ENCODE results near the gene VPS72.
A peak's percentile ranks its signal among the peaks of the same experiment; 100 is the strongest.

VPS72 gene

GRCh38 chr1:151210830-151211229 is 20.8 kb upstream of the VPS72 start (continued):
- TF ChIP-seq ZNF518A (tag by site-specific recombination; conservative IDR thresholded peaks at IDR 0.05; ENCODE audit: low read depth) (no peak), ZNF292 (tag by site-specific recombination; IDR thresholded peaks at IDR 0.05; ENCODE audit: borderline replicate concordance, low read depth) (no peak), ZNF362 (tag by site-specific recombination; IDR thresholded peaks at IDR 0.05) (no peak), ZNF24 (tag by site-specific recombination; IDR thresholded peaks at IDR 0.05) (no peak), ZNF433 (tag by site-specific recombination; IDR thresholded peaks at IDR 0.05; ENCODE audit: low read depth) (no peak), ZNF549 (tag by site-specific recombination; IDR thresholded peaks at IDR 0.05) (no peak), ZBTB6 (tag by site-specific recombination; IDR thresholded peaks at IDR 0.05) (no peak), ZNF175 (tag by site-specific recombination; IDR thresholded peaks at IDR 0.05) (no peak), ZFP37 (tag by site-specific recombination; IDR thresholded peaks at IDR 0.05) (no peak), ZNF580 (tag by site-specific recombination; IDR thresholded peaks at IDR 0.05) (no peak), ZNF785 (tag by site-specific recombination; IDR thresholded peaks at IDR 0.05) (no peak), ZNF596 (tag by site-specific recombination; IDR thresholded peaks at IDR 0.05) (no peak), ZNF239 (tag by site-specific recombination; IDR thresholded peaks at IDR 0.05) (no peak), ZNF10 (tag by site-specific recombination; IDR thresholded peaks at IDR 0.05) (0 out of 2 replicates have a peak, but pooled peaks have one; percentile 46), HOXA7 (CRISPR knock-in tag; IDR thresholded peaks at IDR 0.05; ENCODE audit: borderline replicate concordance) (no peak), KLF9 (tag by site-specific recombination; IDR thresholded peaks at IDR 0.05; ENCODE audit: low read depth) (no peak), ZNF366 (tag by site-specific recombination; conservative IDR thresholded peaks at IDR 0.05) (peak; percentile 66), ZBTB17 (tag by site-specific recombination; IDR thresholded peaks at IDR 0.05) (no peak), ZNF140 (tag by site-specific recombination; IDR thresholded peaks at IDR 0.05) (no peak), ZNF670 (tag by site-specific recombination; IDR thresholded peaks at IDR 0.05; ENCODE audit: low read depth) (no peak), ZNF629 (tag by site-specific recombination; IDR thresholded peaks at IDR 0.05) (peak; percentile 90), ZNF843 (tag by site-specific recombination; IDR thresholded peaks at IDR 0.05) (peak; percentile 62), ZNF423 (tag by site-specific recombination; IDR thresholded peaks at IDR 0.05) (no peak), ZNF830 (tag by site-specific recombination; IDR thresholded peaks at IDR 0.05; ENCODE audit: low read depth) (no peak), RBAK (tag by site-specific recombination; IDR thresholded peaks at IDR 0.05) (no peak), SP2 (tag by site-specific recombination; IDR thresholded peaks at IDR 0.05) (no peak), PRDM4 (tag by site-specific recombination; IDR thresholded peaks at IDR 0.05) (no peak), KLF10 (tag by site-specific recombination; IDR thresholded peaks at IDR 0.05) (no peak), WT1 (tag by site-specific recombination; IDR thresholded peaks at IDR 0.05) (0 out of 2 replicates have a peak, but pooled peaks have one; percentile 34), KLF16 (tag by site-specific recombination; IDR thresholded peaks at IDR 0.05) (no peak), MZF1 (tag by site-specific recombination; IDR thresholded peaks at IDR 0.05; ENCODE audit: borderline replicate concordance) (no peak), YY2 (tag by site-specific recombination; IDR thresholded peaks at IDR 0.05) (no peak), IKZF3 (tag by site-specific recombination; IDR thresholded peaks at IDR 0.05) (0 out of 2 replicates have a peak, but pooled peaks have one; percentile 14)
